CD14-positive monocyte (primary cell): ENCODE measurements around the gene GLP2R. TPM values are rescaled to one million over a fixed set of nuclear protein-coding genes. Genes with fewer than 3 reads are reported as not detected.

Experiments
- DNase-seq, 3 donors: peaks; one replicate each; pipeline ENCODE4 v3.0.0-alpha.2; 2011 to 2022
- H2AFZ ChIP-seq: 2 replicates; pipeline ENCODE4 v1.6.0; 2012; ENCODE audit warnings: mild to moderate bottlenecking, low read depth, low read length, inconsistent platforms; ENCODE audit not compliant: insufficient read depth, poor library complexity, severe bottlenecking
- H3K27ac ChIP-seq, 2 donors: 1 replicate in 1 of 2; 2 replicates in 1 of 2; pipeline ENCODE4 v1.5.1; 2012 to 2013; ENCODE audit warnings: low read length in 2 of 2, control low read depth in 1 of 2, inconsistent platforms in 1 of 2, low read depth in 1 of 2, mild to moderate bottlenecking in 1 of 2
- H3K27me3 ChIP-seq, 2 donors: one replicate each; pipeline versions ENCODE4 v1.6.0 to v1.6.1; 2011 to 2013; ENCODE audit warnings: low read length in 2 of 2; ENCODE audit not compliant: control insufficient read depth in 2 of 2, insufficient read depth in 2 of 2
- H3K36me3 ChIP-seq, 2 donors: replicated peaks in 1 of 2; 1 replicate in 1 of 2; 2 replicates in 1 of 2; pipeline versions ENCODE4 v1.5.1 to v1.6.1; 2012 to 2013; ENCODE audit warnings: low read length in 2 of 2, control low read depth in 1 of 2, inconsistent platforms in 1 of 2, mild to moderate bottlenecking in 1 of 2; ENCODE audit not compliant: insufficient read depth in 2 of 2, control insufficient read depth in 1 of 2
- H3K4me1 ChIP-seq, 2 donors: 1 replicate in 1 of 2; 2 replicates in 1 of 2; pipeline versions ENCODE4 v1.5.1 to v1.6.1; 2012 to 2013; ENCODE audit warnings: low read length in 2 of 2, control low read depth in 1 of 2, inconsistent platforms in 1 of 2, mild to moderate bottlenecking in 1 of 2, moderate library complexity in 1 of 2; ENCODE audit not compliant: insufficient read depth in 2 of 2, control insufficient read depth in 1 of 2
- H3K4me2 ChIP-seq: replicated peaks from 2 replicates; pipeline ENCODE3; 2012; ENCODE audit warnings: low read length, moderate library complexity, mild to moderate bottlenecking; ENCODE audit not compliant: poor library complexity, severe bottlenecking; ENCODE audit errors: extremely low read depth
- H3K4me3 ChIP-seq, 3 experiments: fragments of 200-600 bp in 1 of 3; sonication (generic) in 1 of 3; replicated peaks in 1 of 3; 1 replicate in 2 of 3; 2 replicates in 1 of 3; pipeline ENCODE4 v1.5.1; 2011 to 2013; ENCODE audit warnings: low read length in 3 of 3, mild to moderate bottlenecking in 3 of 3, control low read depth in 2 of 3, low read depth in 2 of 3, inconsistent platforms in 1 of 3, moderate library complexity in 1 of 3
- H3K79me2 ChIP-seq: 2 replicates; pipeline ENCODE4 v1.6.0; 2012; ENCODE audit warnings: mild to moderate bottlenecking, control low read depth, inconsistent platforms, low read length, moderate library complexity; ENCODE audit not compliant: insufficient read depth
- H3K9ac ChIP-seq: 2 replicates; pipeline ENCODE4 v1.6.0; 2017; ENCODE audit warnings: low read length, mild to moderate bottlenecking; ENCODE audit not compliant: insufficient read depth, poor library complexity, severe bottlenecking
- H3K9me3 ChIP-seq, 2 donors: replicated peaks in 1 of 2; 1 replicate in 1 of 2; 2 replicates in 1 of 2; pipeline versions ENCODE4 v1.5.1 to v1.6.1; 2012 to 2013; ENCODE audit warnings: low read length in 2 of 2, control low read depth in 1 of 2; ENCODE audit not compliant: control insufficient read depth in 1 of 2, insufficient read depth in 1 of 2
- H4K20me1 ChIP-seq: 2 replicates; pipeline ENCODE4 v1.6.0; 2012; ENCODE audit warnings: mild to moderate bottlenecking, low read length, control low read depth, moderate library complexity; ENCODE audit not compliant: insufficient read depth
- H3K27ac Mint-ChIP-seq, 7 donors: one replicate each; pipeline ENCODE4 v1.8.0; 2020; ENCODE audit warnings: mild to moderate bottlenecking in 7 of 7, mixed read lengths in 7 of 7, moderate library complexity in 6 of 7, inconsistent platforms in 2 of 7
- H3K27me3 Mint-ChIP-seq, 3 donors: one replicate each; pipeline ENCODE4 v1.8.0; 2021 to 2022; ENCODE audit warnings: low read depth in 3 of 3, mild to moderate bottlenecking in 3 of 3, mixed read lengths in 3 of 3, moderate library complexity in 3 of 3, inconsistent platforms in 1 of 3
- H3K36me3 Mint-ChIP-seq, 2 donors: one replicate each; pipeline ENCODE4 v1.8.0; 2020; ENCODE audit warnings: mixed read lengths in 2 of 2, inconsistent platforms in 1 of 2, mild to moderate bottlenecking in 1 of 2
- H3K4me1 Mint-ChIP-seq: one replicate; pipeline ENCODE4 v1.8.0; 2020; ENCODE audit warnings: mild to moderate bottlenecking, mixed read lengths
- H3K4me3 Mint-ChIP-seq, 2 donors: one replicate each; pipeline ENCODE4 v1.8.0; 2020; ENCODE audit warnings: mild to moderate bottlenecking in 2 of 2, mixed read lengths in 2 of 2, moderate library complexity in 1 of 2
- H3K9me3 Mint-ChIP-seq, 7 donors: one replicate each; pipeline ENCODE4 v1.8.0; 2020 to 2022; ENCODE audit warnings: mixed read lengths in 7 of 7, mild to moderate bottlenecking in 6 of 7, moderate library complexity in 6 of 7, inconsistent platforms in 2 of 7
- CTCF ChIP-seq: fragments of 200-600 bp; IDR thresholded peaks from one replicate; pipeline ENCODE4 v1.8.0; 2022; ENCODE audit warnings: antibody characterized with exemption, mild to moderate bottlenecking
- WGBS: methylation state at CpG from one replicate; pipeline ENCODE4 v1.1.5; 2013; ENCODE audit warnings: missing lambda C conversion rate; ENCODE audit not compliant: insufficient coverage; 5-methylcytosine and 5-hydroxymethylcytosine counted together
- intact Hi-C, 2 donors: fragments of 100-400 bp; cut with micrococcal nuclease; formaldehyde crosslinking; loops; one replicate each; pipeline versions ENCODE4 v1.15.0 to v1.15.1; 2023
- polyA plus RNA-seq, 3 donors: library from polyadenylated mRNA; depleted of rRNA in 1 of 3; unstranded in 2 of 3; stranded (reverse) in 1 of 3; fragments of 300-500 nt in 2 of 3; fragments of >200 nt in 1 of 3; fragmentation: Illumina TruSeq in 2 of 3; gene quantifications; 1 replicate in 2 of 3; 2 replicates in 1 of 3; pipeline ENCODE4 v1.2.3, GENCODE V29; 2012 to 2021

Gene GLP2R
- polyA plus RNA-seq, 3 donors, result not detected

DNA sequence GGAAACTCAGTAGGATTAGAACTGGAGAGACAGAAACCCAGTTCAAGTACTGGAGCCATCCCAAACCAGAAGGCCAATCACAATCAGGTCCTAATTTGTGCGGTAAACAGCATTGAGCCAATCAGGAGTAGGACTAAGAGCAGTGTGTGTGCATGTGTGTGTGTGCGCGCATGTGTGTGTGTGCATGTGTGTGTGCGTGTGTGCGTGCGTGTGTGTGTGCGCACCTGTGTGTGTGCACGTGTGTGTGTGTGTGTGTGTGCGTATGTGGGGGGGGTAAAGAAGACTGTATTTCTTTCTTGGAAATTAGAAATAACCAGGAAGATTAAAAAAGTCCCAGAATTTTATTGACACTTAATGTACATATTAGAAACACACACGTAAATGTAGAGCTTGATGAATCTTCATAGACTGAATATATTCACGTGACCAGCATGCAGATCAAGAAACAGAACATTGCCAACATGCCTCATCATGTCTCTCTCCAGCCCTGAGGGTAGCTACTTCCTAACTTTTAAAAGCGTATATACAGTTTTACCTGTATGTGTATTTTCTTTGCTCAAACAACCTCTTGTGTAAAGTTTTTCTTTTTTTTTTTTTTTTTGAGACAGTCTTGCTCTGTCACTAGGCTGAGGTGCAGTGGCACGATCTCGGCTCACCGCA lies 33.4 kb upstream of the GLP2R start:
- intact Hi-C loops, result no loop called here
- H3K9me3 Mint-ChIP-seq, result peaks cover 0 to under 1% (median 0%) of the 10 kb centered on the region in 7 donors
- H2AFZ ChIP-seq, result no peak overlapping the region
- H3K27ac ChIP-seq, result no peak overlapping the region
- no peaks in the 10 kb centered on the region for H3K9me3 ChIP-seq
- H3K4me2 ChIP-seq, result no peak overlapping the region
- 97% methylated on average over 6 of the region's 15 CpGs for WGBS
- H3K4me3 Mint-ChIP-seq, result no peak overlapping the region
- H3K36me3 Mint-ChIP-seq, result no peaks in the 10 kb centered on the region
- no peak for DNase-seq
- no peaks in the 10 kb centered on the region for H4K20me1 ChIP-seq
- no peaks in the 10 kb centered on the region for H3K79me2 ChIP-seq
- H3K4me1 ChIP-seq, result no peaks in the 10 kb centered on the region
- no peak overlapping the region for H3K4me3 ChIP-seq
- H3K9ac ChIP-seq, result no peak overlapping the region
- H3K27me3 Mint-ChIP-seq, result peaks cover 2 to 6% (median 4%) of the 10 kb centered on the region in 3 donors
- no peaks in the 10 kb centered on the region for H3K27me3 ChIP-seq
- H3K4me1 Mint-ChIP-seq, result no peaks in the 10 kb centered on the region
- no peaks in the 10 kb centered on the region for H3K36me3 ChIP-seq
- TF ChIP-seq CTCF, result no peak
- no peak overlapping the region for H3K27ac Mint-ChIP-seq

DNA sequence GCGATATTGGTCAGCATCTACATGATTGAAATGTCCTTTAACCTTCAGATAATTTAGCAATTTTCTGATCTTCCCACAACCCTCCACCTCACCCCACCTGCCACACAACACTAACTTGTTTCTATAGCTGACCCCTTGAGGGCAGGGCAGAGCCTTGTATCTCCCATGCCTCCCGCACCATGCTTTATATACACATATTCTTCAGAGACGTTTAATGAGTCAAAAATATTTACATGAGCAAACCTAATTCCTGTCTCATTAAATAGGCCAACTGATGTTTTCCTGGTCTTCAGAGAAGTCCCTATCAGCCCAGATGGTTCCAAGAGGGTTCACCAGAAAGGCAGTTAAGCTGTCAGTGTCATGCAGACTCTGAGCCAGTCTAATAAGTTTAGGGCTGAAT lies 27.7 kb upstream of the GLP2R start:
- Histone ChIP-seq H3K4me3 (no peak overlapping the region), H3K27me3 (peaks cover 0 to 2% of the 10 kb centered on the region in 2 donors), H3K9me3 (no peaks in the 10 kb centered on the region), H3K36me3 (no peaks in the 10 kb centered on the region), H3K4me1 (no peaks in the 10 kb centered on the region), H3K9ac (no peak overlapping the region), H3K27ac (no peak overlapping the region), H4K20me1 (no peaks in the 10 kb centered on the region), H3K4me2 (no peak overlapping the region), H2AFZ (no peak overlapping the region), H3K79me2 (no peaks in the 10 kb centered on the region)
- no peak for DNase-seq
- Mint-ChIP-seq H3K36me3 (no peaks in the 10 kb centered on the region), H3K4me1 (no peaks in the 10 kb centered on the region), H3K27ac (no peak overlapping the region), H3K27me3 (peaks cover 5 to 6% (median 6%) of the 10 kb centered on the region in 3 donors), H3K4me3 (no peak overlapping the region), H3K9me3 (peaks cover 0 to 2% (median 0%) of the 10 kb centered on the region in 7 donors)
- no peak for TF ChIP-seq CTCF
- intact Hi-C loops, result no loop called here
- WGBS, result 94% methylated on average over 3 of the region's 3 CpGs
